ENCODE data around the gene GRIA4.
"Not testable (repeated sequence)": the region's sequence is repeated elsewhere in the genome, so short reads cannot be mapped to it uniquely, and the experiment has no call there.

Gene GRIA4

DNA sequence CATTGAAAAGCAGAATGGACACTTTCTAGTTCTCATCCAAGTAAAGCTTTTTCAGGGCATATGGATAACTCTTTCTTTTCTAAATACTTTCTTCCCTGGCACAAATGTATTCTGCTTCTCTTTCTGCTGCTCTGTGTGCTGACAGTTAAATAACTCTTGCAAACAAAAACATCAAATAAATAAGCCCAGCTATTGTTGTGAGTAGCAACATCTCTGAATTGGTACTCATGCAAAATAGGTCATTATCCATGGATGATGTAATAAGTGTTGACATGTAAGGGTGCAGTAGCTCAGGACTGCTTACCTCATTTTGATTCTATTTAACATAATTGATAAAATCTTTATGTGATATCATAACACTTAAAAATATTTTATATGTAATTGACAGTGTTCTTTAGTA lies 247.9 kb downstream of the GRIA4 start:
- DNase-seq (ENCODE audit: low read depth in 2 of 2, low spot score in 1 of 2): no peak

DNA sequence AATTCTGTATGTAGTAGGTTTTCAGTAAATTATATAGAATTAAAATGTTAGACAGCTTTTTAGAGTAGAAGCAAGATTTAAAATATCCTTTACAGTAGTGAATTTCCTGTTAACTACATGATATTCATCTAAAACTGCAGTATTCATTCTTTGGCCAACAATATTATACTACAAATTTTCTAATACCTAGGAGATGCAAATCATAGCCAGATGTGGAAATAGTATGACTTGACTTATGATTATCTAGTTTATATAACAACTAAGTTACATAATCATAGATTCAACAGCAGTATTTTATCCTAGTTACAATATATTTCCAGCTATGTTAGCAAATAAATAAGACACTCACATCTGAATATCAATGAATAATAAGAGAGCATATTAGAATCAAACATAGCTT lies 249.0 kb downstream of the GRIA4 start:
- no peak for DNase-seq (ENCODE audit: low read depth in 2 of 2, low spot score in 1 of 2)

DNA sequence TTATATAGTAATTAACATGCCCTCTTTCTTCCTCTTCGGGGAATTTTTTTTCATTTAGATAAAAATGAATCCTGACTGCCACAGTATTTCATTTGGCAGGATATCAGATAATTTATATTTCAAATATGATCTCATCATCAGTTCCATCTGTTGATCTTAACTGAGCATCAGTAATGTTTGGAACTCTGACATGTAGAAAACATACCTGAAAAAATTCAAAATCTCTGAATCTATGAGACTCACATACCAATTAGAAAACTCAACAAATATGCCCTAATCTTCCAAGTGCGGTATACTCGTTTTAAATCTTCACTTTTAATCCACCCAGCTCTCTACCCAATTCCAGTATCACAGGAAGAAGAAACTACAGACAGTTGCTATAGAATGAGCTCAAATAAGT lies 250.2 kb downstream of the GRIA4 start:
- DNase-seq (ENCODE audit: low read depth in 2 of 2, low spot score in 1 of 2): no peak

DNA sequence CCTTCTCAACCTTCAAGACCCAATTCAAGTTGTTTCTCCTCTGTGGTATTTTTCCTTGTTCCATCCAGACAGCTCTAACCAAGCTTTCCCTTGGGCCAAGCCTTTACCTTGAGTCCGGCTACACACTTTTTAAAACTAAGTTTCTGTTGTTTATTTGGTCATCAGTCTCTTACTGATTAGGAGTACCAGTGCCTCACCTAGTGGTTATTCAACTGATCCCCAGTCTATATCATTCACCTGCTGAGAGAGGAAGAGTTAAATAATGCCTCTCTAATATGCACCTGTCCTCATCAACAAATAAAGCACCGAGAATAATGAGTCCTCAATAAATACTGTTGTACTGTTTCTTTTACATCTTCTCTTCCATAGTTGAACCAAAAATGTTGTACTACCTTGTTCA lies 251.4 kb downstream of the GRIA4 start:
- no peak for DNase-seq (ENCODE audit: low read depth in 2 of 2, low spot score in 1 of 2)

DNA sequence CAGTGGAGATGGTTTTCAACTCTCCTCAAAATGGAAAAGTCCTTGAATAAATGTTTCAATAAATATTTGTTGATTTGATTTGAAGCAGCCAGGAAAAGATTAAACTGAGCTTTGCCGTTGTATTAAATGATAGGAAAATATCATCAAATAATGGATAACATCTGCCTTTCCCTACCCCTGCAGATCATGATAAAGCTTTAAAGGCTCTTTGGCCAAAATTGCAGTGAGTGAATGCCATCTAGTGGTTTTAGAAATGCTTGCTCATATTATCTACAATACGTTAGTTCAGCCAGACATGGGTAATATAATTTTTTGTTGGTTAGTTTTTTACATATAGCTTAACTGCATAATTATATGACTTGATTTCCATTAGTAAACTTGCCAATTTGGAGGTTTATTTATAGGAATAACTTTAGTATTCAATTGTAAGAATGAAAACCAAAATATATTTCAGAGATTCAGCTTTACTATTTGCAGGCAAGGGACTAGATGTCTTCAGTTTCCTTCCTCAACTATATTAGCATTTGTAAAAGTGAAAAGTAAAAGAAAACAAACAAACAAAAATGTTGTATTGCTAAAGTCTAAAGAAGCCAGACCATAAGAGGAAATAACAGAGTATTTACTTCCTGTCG lies 253.0 kb downstream of the GRIA4 start:
- no peak for DNase-seq (ENCODE audit: low read depth in 2 of 2, low spot score in 1 of 2)

DNA sequence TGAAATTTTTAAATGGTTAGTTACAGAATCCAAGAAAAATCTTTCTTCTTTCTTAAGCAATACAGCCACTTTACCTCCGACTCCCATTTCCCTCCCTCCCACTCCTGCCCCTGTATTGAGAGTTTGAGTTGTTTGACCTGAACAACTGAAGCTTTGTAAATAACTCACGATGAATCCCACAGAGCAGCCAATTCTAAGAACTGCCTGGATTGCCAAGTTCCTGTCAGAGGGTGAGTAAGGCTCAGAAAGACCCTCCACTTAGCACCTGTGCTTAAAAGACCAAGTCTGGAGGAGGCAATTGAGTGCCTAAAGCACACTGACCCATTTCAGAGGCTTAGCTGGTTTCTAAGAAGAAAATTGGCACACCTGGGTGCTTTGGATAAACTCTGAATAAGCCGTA lies 253.7 kb downstream of the GRIA4 start:
- no peak for DNase-seq (ENCODE audit: low read depth in 2 of 2, low spot score in 1 of 2)

DNA sequence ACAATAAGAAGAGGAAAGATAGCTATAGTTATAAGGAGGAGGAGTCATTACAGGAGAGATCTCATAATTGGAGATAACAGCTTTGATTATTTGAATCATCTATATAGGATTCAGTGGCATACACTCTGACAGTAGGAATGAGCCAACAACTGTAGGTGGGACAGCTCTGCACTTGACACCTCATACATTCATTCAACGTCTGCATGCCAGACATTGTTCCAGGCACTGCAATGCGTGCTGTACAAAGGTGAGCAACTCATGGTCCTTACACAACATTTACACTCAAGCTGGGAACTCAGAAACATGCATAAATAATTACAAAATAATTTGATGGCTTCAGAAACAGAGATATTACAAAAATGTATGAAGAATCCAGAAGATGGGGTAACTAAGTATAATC lies 257.9 kb downstream of the GRIA4 start:
- no peak for DNase-seq (ENCODE audit: low read depth in 2 of 2, low spot score in 1 of 2)

DNA sequence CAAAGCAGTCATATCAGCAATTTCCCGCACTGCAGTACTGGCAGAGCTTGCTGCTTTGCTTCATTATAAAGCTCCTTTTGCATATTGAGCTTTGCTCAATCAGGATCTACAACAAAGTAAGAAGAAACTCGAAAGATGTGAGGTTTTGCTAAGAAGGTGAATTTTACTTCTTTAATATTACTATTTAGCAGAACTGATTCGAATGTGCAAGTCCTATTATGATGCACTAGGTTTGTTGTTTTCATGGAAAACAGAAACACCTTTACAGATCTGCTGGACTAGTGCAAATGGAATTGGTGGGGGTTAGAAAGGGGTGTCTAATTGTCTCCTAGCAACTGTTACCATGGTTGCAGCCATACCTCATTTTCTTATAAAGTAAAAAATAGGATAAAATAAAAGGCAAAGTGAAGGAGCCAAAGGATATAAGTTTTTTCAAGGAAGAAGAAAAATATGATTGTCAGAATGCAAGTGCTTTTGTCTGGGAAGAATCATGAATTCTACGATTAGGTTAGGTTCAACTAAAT lies 259.0 kb downstream of the GRIA4 start:
- no peak for DNase-seq (ENCODE audit: low read depth in 2 of 2, low spot score in 1 of 2)

DNA sequence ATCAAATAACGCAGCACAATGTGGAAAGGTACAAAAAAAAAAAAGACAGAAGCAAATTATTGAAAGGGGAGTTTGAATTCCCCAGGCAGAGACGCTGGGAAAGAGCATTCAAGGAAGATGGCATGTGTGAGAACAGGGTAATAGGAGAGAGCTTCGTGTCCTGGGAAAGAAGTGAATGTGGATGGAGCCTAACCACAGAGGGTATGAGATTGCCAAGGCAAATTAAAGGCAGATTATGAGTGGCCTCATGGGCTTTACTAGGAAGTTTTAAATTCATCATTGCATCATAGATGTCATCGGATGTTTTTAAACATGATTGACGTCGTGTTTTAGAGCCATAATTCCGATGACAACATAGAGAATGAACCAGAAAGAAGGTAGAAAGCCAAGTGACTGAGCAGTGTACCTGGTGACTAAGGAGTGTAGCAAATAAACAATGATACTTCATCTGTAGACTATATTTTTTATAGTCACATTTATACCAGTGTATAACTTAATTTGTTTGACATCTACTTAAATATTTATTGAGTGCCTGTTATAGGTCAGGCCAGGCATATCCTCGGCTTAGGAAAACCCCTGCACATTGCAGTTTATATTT lies 260.7 kb downstream of the GRIA4 start:
- no peak for DNase-seq (ENCODE audit: low read depth in 2 of 2, low spot score in 1 of 2)

DNA sequence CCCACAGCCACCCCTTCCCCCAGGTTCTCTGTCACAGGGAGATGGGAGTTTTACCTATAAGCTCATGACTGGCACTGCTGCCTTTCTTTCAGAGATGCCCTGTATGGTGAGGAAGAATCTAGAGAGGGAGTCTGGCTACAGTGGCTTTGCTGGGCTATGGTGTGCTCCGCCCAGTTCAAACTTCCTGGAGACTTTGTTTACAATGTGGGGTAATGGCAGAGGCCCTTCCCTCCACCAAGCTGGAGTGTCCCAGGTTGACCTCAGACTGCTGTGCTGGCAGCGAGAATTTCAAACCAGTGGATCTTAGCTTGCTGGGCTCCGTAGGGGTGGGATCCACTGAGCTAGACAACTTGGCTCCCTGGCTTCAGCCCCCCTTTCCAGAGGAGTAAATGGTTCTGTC lies 268.6 kb downstream of the GRIA4 start:
- no peak for DNase-seq (ENCODE audit: low read depth in 2 of 2, low spot score in 1 of 2)

DNA sequence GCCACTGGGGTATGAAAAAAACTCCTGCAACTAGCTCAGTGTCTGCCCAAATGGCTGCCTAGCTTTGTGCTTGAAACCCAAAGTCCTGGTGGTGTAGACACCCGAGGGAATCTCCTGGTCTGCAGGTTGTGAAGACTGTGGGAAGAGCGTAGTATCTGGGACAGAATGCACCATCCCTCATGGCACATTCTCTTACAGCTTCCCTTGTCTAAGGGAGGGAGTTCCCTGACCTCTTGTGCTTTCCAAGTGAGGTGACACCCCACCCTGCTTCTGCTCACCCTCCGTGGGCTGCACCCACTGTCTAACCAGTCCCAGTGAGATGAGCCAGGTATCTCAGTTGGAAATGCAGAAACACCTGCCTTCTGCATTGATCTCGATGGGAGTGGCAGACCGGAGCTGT lies 269.1 kb downstream of the GRIA4 start:
- not testable (repeated sequence) for DNase-seq (ENCODE audit: low read depth in 2 of 2, low spot score in 1 of 2)

DNA sequence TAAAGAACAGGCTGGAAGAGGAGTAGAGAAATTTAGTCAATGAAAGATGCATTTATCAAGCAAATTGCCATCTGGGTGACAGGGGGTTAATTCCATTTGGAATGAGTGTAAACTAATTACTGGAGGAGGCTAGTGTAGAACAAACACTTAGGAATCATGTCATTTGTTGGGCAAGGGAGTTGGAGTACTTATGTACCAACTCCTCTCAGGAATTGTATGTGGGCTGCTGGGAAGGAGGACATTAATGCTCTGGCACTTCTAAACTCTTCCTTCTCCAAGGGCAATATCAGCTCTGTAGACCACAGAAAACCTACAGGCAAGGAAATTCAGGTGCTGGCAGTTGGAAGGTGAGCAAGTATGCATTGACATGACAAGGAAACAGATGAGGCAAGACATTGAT lies 271.2 kb downstream of the GRIA4 start:
- DNase-seq (ENCODE audit: low read depth in 2 of 2, low spot score in 1 of 2): no peak

DNA sequence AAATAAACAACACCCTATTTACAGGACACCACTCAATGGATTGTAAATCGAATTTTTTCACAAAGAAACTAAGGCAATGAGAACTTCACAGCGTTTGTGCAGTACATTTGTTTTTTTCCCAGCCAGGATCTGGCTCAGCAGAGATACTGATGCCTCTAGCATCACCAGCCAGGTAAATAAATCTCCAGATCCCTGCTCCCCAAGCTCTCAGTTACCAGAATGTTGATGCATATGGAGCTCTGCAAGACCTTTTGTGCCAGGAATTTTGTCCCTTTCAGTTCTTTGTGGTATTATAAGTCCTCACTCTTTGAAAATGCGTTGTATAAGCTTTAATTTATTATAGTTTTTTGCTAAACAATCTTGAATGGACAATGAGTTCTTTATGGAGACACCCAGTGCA lies 274.6 kb downstream of the GRIA4 start:
- DNase-seq (ENCODE audit: low read depth in 2 of 2, low spot score in 1 of 2): no peak

DNA sequence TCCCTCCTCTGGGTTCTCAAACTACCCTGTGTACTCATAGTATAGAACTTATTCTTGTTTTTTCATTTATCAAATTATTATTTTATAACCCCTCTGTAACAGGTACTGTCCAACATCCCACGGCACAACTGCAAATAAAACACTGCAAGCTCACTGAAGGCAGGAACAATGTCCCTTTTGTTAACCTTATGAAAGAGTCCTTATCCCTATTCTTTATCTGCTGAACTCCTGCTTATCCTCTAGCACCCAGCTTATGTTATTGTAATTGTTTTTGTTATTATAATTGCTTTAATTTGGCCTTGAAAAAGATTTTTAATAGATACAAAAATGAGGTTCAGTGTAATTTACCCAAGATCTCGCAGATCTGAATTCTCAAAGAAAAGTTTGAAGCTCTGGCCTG lies 281.8 kb downstream of the GRIA4 start:
- no peak for DNase-seq (ENCODE audit: low read depth in 2 of 2, low spot score in 1 of 2)

DNA sequence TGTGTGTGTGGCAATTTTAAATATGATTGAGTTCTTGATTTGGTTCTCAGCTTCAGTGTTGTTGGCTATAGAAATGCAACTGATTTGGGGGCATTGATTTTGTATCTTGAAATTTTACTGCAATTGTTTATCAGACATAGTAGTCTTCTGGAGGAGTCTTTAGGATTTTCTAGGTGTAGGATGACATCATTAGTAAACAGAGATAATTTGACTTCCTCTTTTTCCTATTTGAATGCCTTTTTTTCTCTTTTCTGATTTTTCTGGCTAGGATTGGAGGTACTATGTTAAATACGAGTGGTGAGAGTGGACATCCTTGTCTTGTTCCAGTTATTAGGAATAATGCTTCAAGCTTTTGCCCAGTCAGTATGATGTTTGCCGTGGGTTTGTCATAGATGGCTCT lies 287.3 kb downstream of the GRIA4 start:
- DNase-seq (ENCODE audit: low read depth in 2 of 2, low spot score in 1 of 2): no peak

DNA sequence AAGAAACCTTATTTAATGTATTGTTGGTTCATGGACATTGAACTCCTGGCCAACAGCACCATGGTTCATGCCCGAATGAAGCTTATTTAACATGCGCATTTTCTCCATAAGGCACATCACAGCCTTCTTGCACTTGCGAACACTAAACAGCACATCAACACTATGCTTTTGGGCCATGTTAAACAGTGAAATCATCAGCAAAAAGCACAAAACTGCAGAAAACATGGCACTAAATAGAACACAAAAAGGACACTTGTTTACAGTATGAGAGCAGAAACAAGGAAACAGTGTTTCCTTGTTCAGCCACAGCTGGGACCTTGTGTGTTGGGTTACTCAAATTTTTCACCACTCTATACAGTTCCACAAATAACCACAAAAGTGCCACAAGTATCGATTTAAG lies 289.9 kb downstream of the GRIA4 start:
- DNase-seq (ENCODE audit: low read depth in 2 of 2, low spot score in 1 of 2): no peak

DNA sequence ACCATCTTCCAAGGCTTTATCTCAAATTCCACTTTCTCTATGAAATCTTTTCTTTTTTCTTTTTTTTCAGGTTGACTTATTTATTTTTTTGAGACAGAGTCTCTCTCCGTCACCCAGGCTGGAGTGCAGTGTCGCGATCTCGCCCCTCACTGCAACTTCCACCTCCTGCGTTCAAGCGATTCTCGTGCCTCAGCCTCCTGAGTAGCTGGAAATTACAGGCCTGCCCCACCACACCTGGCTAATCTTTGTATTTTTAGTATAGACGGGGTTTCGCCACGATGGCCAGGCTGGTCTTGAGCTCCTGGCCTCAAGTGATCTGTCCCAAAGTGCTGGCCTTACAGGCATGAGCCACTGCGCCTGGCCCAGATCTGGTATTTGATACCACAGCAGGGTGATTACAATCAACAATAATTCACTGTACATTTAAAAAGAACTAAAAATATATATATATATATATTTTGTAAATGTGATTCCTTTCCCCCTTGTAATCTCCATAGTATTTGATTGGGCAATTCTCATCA lies 290.7 kb downstream of the GRIA4 start:
- DNase-seq (ENCODE audit: low read depth in 2 of 2, low spot score in 1 of 2): no peak

DNA sequence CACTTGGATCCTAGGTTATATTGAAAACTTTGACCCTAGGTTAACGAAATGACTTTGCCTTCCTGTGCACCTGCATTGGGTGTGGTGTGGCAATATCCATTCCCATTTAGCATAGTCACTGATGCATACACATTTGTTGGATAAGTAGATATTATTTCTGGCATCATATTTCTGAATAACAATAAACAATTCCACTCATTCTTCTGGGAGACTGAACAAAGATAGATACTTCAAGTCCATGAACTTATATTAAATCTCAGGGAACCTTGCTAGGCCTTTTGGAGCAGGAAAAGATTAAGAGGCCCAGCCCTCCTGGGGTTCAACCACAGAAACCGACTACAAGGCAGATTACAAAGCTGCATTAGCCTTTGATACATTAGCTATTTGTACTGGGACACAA lies 293.2 kb downstream of the GRIA4 start:
- DNase-seq (ENCODE audit: low read depth in 2 of 2, low spot score in 1 of 2): no peak

DNA sequence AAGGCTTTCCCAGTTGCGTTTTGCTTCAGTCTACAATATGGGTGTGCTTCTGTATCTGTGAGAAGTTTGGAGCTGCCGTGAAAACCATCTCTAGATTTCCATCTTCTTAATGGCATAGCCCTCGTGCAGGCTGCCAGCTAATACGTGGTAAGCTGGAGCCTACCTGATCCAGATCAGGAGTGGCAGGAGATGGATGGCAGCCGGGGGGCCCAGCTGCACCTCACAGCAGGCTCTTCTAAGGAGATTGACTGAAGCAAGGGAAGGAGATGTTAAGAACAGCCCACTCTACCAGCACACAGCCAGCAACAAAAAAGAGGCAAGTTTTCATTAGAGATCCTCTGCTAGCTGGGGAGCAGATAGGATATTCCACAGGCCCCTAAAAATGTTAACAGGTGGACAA lies 296.6 kb downstream of the GRIA4 start:
- no peak for DNase-seq (ENCODE audit: low read depth in 2 of 2, low spot score in 1 of 2)

DNA sequence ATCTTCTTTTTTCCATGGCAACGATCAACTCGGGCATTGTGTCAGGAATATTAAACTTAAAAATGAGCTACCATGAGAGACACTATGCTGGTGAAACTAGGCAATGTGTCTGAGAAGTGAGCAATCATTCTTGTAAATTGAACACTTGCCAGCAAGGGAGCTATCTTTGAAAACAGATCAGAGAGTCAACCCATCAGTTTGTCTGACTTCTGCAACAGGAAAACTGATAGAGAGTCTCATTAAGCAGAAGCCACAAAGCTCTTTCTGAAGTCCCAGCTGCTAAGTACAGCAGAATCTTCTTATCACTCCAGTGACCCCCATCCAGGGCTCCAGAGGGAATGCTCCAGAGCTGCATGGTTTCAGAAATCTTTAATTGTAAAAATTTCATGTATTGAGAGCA lies 297.4 kb downstream of the GRIA4 start:
- DNase-seq (ENCODE audit: low read depth in 2 of 2, low spot score in 1 of 2): no peak

DNA sequence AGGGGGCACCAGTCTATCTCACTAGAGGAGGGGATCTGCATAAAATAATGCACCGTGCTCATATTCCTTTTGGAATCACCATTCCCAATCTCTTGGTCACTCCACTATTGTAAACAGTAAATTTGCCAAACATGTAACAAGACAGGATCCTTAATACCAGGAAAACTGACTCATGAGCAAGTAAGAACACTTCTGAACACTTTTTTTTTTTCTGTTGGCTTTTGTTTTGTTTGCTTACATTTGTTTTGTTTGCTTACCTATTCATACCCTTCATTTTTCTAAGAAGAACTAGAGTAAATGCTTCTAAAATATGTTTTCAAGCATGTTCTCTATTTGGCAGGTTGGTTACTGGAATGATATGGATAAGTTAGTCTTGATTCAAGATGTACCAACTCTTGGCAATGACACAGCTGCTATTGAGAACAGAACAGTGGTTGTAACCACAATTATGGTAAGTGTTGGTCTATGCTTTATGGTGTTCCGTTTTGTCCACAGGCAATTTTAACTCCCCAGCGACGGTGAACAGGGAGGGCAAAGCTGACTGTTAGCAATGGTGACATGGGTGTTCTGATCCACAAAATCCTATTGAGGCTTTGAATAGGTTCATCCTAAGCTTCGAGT lies 300.3 kb downstream of the GRIA4 start:
- no peak for DNase-seq (ENCODE audit: low read depth in 2 of 2, low spot score in 1 of 2)

DNA sequence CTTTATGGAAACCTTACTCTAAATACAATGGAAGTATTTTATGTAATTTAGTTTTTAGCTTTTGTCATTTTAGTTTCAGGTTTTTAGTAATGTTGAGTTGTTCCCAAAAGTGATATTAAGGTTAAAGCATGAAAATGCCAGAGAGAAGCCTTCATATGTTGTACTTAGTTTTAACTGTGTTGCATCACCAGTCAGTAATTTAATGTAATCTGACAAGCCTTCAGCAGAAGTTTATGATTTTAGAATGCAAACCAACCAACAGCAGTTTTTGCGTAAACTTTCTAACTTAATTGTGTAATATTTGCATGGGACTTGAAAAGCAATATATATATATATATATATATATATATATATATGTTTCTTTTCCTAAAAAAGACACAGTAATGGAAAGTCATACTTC lies 301.6 kb downstream of the GRIA4 start:
- no peak for DNase-seq (ENCODE audit: low read depth in 2 of 2, low spot score in 1 of 2)

DNA sequence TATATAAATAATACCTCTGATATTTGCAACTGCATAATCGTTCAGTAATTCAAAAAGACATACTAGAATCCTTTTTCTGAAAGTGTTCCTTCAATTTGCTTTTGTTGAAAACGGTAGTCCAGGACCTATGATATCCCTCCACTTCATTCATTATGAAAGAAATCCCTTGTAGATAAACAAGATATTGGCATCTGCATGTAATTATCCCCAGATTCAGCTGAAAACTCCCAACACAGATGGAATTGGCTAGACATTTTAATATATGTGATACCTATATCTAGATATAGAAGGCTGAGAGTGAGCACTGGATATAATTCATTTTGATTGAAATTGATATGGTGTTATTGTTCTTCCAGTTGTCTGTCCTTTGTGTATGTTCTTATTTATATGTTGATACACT lies 302.8 kb downstream of the GRIA4 start:
- no peak for DNase-seq (ENCODE audit: low read depth in 2 of 2, low spot score in 1 of 2)
